HG02623 (cell line): ENCODE results near the gene HIP1.
"Not testable (repeated sequence)": the region's sequence is repeated elsewhere in the genome, so short reads cannot be mapped to it uniquely, and the experiment has no call there.

Experiments
- ATAC-seq: cut with Tn5 transposase; IDR thresholded peaks from one replicate; pipeline ENCODE4 v1.9.1; 2021; ENCODE audit warnings: moderate library complexity; ENCODE audit not compliant: unreplicated experiment

The HIP1 gene

DNA sequence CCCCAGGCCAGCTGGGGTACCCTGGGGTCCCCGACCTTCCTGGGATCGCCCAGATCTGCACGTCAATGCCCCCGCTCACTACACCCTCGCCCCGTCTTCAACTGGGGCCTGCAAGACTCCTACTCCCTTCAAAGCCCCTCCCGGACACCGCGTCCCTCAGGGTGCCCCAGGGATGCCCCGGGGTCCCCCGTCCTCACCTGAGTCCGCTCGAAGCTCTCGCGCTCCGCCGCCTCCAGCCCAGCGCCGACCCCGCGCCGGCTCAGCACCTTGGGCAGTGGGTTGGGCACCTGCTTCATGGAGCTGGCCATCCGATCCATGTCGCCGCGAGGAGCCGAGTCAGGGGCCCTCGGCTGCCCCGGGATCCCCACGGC, at the start of gene HIP1:
Gene HIP1, minus strand, starts transcription at position 338 of the 371 bp plus-strand sequence. Its CDS starts 21 bp downstream, at position 317.
- no peak for ATAC-seq

DNA sequence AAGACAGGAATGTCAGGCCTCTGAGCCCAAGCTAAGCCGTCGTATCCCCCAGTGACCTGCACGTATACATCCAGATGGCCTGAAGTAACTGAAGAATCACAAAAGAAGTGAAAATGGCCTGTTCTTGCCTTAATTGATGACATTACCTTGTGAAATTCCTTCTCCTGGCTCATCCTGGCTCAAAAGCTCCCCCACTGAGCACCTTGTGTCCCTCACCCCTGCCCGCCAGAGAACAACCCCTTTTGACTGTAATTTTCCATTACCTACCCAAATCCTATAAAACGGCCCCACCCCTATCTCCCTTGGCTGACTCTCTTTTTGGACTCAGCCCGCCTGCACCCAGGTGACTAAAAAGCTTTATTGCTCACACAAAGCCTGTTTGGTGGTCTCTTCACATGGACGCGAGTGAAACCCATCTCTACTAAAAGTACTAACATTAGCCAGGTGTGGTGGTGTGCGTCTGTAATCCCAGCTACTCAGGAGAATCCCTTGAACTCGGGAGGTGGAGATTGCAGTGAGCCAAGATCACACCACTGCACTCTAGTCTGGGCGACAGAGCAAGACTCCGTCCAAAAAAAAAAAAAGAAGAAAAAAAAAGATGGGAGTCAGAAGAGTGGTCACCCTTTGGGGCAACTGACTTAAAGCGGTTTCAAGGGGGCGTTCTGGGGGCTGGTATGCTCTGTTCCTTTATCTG, 49.6 kb upstream of the HIP1 start:
- ATAC-seq = not testable (repeated sequence)

DNA sequence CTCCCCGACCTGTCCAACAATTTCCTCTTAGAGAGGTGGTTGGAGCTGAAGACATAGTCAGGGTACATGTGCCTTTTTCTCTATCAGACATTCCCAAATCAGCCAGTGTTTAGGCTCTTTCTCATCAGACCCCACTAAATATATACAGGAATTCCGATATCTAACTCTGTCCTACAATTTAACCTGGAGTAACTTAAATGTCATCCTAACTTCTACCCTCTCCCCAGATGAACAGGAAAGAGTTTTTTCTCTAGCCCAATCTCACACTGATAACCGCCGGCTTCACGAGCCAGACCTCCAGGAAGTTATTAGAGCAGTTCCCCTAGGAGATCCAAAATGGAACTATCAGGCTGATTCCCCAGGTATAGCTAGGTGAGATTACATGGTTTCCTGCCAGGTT, 44.3 kb upstream of the HIP1 start:
- ATAC-seq = not testable (repeated sequence)

DNA sequence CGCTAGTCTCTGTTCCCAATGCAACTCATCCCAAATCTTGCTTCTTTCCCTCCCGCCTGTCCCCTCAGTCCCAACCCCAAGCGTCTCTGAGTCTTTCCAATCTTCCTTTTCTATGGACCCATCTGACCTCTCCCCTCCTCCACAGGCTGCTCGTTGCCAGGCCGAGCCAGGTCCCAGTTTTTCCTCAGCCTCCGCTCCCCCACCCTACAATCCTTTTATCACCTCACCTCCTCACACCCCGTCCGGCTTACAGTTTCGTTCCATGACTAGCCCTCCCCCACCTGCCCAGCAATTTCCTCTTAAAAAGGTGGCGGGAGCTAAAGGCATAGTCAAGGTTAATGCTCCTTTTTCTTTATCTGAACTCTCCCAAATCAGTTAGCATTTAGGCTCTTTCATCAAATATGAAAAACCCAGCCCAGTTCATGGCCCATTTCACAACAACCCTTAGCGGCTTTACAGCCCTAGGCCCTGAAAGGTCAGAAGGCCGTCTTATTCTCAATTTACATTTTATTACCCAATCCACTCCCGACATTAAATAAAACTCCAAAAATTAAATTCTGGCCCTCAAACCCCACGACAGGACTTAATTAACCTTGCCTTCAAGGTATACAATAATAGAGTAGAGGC, 42.0 kb upstream of the HIP1 start:
- ATAC-seq = not testable (repeated sequence)

DNA sequence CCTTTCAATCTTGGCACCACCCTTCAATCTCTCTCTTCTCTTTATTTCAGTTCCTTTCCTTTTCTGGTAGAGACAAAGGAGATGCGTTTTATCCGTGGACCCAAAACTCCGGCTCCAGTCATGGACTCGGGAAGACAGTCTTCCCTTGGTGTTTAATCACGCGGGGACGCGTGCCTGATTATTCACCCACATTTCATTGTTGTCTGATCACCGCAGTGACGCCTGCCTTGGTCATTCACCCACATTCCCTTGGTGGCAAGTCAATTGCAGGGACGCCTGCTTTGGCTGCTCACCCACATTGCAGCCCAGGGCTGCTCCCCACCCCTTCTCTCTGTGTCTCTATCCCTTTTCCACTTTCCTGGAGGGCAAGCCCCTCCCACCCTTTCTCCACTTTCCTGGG, 40.8 kb upstream of the HIP1 start:
- ATAC-seq = not testable (repeated sequence)

DNA sequence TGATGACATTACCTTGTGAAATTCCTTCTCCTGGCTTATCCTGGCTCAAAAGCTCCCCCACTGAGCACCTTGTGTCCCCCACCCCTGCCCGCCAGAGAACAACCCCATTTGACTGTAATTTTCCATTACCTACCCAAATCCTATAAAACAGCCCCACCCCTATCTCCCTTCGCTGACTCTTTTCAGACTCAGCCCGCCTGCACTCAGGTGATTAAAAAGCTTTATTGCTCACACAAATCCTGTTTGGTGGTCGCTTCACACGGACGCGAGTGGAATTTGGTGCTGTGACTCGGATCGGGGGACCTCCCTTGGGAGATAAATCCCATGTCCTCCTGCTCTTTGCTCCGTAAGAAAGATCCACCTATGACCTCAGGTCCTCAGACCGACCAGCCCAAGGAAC, 40.3 kb upstream of the HIP1 start:
- ATAC-seq = not testable (repeated sequence)

DNA sequence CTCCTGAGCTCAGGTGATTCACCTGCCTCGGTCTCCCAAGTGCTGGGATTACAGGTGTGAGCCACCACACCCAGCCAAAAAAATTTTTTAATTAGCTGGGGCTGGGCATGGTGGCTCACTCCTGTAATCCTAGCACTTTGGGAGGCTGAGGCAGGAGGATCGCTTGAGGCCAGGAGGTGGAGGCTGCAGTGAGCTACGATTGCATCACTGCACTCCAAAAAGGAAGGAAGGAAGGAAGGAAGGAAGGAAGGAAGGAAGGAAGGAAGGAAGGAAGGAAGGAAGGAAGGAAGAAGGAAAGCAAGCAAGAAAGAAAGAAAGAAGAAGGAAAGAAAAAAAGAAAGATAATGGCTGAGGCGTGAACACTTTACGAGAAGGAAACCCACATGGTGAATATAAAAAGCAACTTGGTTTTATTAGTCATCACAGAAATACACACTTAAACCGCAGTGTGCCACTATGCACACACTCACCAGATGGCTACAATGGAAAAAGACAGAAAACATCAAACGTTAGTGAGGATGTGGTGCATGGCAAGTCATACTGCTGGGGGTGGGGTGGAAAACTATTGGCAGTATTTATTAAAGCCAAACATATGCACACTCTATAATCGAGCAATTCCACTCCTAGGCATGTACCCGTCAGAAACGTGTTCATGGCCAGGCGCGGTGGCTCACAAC, 37.7 kb upstream of the HIP1 start:
- ATAC-seq = no peak

DNA sequence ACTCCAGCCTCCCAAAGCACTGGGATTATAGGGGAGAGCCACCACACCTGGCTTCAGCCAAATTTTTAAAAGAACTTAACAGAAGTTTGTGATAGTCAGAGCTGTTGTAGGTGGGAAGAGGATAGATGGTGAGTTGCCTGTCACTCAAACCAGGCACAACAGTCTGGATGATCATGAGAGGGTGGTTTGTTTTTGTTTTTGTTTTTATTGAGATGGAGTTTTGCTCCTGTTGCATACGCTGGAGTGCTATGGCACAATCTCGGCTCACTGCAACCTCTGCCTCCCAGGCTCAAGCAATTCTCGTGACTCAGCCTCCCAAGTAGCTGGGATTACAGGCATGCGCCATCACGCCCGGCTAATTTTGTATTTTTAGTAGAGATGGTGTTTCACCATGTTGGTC, 35.2 kb upstream of the HIP1 start:
- ATAC-seq = not testable (repeated sequence)

DNA sequence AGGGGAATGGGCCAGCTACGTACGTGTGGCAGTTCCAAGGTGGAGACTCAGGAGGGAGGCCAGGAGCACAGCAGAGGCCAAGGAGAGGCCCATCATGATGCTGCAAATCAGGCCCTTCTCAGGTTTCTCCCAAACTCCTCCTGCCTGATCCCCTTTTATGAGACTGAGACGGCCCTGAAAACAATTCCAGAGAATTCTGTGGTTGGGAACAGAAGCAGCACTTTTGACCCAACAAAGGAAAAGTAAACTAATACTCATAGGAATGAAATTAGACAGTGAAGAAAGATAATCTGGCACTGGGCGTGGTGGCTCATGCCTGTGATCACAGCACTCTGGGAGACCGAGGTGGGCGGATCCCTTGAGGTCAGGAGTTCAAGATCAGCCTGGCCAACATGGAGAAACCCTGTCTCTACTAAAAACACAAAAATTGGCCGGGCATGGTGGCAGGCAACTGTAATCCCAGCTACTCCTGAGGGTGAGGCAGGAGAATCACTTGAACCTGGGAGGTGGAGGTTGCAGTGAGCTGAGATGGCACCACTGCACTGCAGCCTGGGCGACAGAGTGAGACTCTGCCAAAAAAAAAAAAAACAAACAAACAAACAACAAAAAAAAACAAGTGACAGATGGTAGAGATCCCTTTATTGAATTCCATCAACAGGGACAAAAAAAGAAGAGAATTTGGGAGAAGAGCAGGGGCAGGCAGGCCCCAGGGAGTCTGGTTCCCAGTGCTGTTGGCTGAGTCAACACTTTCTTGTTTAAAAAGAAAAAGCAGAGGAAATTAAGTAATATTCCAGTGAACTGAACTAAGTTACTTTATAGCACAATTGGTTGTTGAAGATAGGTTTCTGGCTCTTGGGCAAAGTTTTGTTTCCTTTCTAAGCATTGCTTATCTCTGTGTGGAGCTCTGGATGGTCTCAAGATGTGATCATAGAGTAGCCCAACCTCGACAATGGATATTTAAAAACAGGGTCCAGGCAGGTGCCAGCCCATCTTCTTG, 33.6 kb upstream of the HIP1 start, which contains the start of gene CCL26:
Gene CCL26, minus strand, starts transcription at position 131 of the 997 bp plus-strand sequence. Its CDS starts 35 bp downstream, at position 96.
- ATAC-seq = no peak

DNA sequence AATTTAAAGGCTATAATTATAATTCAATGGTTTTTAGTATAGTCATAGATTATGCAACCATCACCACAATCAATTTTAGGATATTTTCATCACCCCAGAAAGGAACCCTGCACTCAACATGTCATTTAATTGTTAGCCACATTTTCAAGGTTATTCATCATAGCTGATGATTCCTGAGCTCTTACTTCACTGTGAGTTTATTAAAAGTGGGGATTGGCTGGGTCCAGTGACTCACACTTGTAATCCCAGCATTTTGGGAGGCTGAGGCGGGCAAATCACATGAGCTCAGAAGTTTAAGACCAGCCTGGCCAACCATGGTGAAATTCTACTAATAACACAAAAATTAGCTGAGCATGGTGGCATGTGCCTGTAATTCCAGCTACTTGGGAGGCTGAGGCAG, 32.5 kb upstream of the HIP1 start:
- ATAC-seq = no peak

DNA sequence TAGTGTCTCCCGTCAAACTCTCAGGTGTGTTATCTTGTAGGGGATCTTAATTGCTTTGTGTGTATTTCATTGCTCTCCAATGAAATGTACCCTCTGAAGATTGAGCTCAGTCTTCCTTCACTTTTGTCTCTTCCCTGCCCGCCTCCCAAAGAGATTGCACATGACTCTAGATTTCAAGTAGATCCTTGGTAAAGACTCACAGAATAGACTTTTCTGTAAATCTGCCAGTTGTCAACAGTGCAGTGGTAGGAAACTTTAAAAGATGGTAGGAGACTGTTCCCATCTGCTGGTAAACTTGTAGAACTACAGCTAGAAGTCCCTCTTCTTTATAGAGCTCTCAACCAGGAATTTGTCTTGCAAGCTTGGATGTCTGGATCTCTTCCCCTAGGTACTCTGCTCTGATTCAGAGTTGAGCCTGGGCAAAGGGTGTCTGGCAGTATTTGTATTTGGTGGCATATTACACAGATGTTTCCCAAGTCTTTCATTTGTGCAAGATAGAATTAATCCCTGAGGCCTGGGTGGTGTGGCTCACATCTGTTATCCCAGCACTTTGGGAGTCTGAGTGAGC, 23.7 kb upstream of the HIP1 start:
- no peak for ATAC-seq

DNA sequence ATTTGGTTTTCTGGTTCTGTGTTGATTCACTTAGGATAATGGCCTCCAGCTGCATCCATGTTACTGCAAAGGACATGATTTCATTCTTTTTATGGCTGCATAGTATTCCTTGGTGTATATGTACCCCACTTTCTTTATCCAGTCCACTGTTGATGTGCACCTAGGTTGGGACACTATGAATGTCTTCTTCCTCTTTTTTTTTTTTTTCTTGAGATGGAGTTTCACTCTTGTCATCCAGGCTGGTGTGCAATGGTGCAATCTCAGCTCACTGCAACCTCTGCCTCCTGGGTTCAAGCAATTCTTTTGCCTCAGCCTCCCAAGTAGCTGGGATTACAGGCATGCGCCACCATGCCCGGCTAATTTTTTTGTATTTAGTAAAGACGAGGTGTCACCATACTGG, 23.1 kb upstream of the HIP1 start:
- not testable (repeated sequence) for ATAC-seq

DNA sequence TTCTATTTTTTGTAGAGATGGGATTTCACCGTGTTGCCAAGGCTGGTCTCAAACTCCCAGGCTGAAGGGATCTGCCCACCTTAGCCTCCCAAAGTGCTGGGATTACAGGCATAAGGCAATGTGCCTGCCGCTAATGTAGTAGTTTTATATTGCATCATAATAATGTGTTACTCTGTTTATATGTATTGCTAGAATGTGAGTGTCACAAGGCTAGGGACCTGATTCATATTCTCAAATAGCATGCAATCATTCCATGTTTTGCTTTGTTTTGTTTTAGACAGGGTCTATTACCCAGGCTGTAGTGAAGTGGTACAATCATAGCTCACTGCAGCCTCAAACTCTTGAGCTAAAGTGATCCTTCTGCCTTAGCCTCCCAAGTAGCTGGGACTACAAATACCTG, 19.8 kb upstream of the HIP1 start:
- ATAC-seq = no peak

DNA sequence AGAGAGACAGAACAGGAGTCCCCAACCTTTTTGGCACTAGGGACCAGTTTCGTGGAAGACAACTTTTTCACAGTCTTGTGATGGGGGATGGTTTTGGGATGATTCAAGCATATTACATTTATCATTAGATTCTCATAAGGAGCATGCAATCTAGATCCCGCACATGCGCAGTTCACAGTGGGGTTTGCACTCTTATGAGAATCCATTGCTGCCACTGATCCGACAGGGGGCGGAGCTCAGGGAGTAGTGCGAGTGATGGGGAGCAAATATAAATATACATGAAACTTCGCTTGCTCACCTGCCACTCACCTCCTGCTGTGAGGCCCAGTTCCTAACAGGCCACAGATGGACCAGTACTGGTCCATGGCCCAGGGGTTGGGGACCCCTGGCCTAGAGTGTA, 19.1 kb upstream of the HIP1 start:
- ATAC-seq = no peak

DNA sequence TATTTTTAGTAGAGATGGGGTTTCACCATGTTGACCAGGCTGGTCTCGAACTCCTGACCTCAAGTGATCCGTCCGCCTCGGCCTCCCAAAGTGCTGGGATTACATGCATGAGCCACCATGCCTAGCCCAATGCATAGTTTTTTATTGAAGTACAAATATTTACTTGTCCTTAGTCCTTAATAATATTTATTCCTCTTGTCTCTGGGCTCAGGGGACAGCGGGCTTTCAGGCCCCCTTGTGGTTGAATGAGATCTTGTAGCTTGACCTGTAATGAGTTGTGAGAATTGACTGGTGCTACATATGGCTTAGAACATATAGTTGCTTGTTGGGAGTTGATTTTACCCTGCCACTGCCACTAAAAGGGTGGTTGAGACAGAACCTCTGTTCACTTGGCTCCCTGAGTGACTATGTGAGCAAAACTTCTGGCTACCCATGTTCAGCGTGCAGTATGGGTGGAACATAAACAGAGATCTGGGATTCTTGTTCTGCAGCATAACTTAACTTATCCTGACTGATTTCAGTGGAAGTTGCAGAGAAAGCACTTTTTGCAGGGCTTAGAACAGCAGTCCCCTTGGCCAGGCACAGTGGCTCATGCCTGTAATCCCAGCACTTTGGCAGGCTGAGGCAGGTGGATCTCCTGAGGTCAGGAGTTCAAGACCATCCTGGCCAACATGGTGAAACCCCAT, 18.4 kb upstream of the HIP1 start:
- ATAC-seq = no peak

DNA sequence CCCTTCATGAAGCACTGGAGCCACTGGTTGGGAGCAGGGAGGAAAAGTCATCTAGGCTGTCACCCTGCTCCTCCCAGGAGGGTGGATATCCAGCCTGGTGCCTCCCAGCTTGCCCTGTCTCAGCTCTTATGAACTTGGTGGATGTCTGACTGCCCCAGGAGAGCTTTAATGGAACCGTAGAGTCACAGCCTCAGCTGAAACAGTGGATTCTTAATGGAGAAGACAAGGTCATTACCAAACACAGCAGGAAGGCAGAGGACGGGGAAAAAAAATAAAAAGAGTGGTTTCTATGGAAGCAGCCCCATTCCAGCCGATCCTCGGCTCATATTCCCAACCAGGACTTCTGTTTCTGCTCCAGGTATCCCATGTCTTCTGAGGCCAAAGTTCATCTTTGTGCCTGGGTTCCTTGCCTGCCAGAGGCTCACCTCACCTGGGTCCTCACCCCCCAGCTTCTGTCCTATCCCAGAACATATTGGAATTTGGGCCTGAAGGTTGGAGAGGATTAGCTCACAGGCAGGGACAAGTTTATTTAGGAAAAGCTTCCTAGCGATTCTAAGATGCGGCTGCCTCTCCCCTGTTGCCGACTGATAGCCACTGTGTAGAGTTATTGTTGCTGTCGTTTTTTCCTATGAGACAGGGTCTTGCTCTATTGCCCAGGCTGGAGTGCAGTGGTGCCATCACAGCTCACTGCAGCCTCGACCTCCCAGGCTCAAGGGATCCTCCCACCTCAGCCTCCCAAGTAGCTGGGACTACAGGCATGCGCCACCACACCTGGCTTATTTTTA, 17.7 kb upstream of the HIP1 start:
- ATAC-seq = no peak

DNA sequence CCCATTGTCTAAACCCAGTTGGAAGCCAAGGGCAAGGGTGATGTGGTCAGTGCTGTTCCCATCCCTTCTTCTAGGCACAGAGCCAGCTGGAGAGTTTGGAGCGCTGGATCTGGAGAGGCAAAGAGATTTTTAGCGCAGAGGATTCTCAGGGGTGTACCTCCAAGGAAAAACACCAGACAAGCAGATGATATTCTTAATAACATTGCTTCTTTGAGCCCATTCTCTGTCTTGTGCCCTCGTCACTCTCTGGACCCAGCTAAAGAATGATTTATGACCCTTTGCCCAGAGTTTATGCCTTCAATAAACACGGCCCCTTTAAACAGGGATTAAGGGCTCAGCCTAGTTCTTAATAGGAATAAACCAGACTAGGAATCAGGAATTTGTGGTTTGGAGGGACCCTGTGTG, 4.7 kb upstream of the HIP1 start:
- no peak for ATAC-seq

DNA sequence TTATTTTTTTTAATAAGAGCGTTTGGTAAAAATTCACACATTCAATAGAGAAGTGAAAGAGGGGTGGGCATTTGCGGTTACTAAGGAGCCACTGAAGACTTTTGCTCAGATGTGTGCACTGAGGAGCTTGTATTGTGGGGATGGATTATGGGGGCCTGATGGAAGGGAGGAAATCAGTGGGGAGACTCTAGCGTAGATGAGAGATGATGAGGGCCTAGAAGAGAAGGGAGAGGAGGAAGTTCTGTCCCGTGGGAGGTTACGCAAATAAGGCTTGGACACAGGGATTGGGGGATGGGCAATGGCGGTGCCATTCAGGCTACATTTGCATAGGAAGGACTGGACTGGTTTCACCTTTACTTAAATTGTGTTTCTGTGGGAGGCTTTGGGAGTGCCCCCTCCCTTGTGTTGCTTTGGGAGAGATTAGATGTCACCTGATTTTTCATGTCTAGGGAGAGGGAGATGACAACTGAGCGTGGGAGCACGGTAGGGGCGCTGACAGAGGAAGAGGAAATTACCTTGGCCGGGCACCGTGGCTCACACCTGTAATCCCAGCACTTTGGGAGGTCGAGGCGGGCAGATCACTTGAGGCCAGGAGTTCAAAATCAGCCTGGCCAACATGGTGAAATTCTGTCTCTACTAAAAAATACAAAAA, 2.2 kb upstream of the HIP1 start:
- ATAC-seq = no peak
